HL-60 (cell line): ENCODE results near the gene CLIC1.

Experiments used
- DNase-seq, 2 experiments: peaks; one replicate each; pipeline ENCODE4 v3.0.0-alpha.2; 2010 to 2020; ENCODE audit warnings: low read depth in 1 of 2, low spot score in 1 of 2
- H3K27ac ChIP-seq: fragments of 250-450 bp; sonication (Bioruptor Pico); replicated peaks from 2 replicates; pipeline ENCODE4 v1.5.1; 2020; ENCODE audit warnings: mild to moderate bottlenecking, moderate library complexity
- H3K27me3 ChIP-seq: fragments of 250-450 bp; sonication (Bioruptor Pico); 2 replicates; pipeline ENCODE4 v1.5.1; 2021; ENCODE audit warnings: mild to moderate bottlenecking, moderate library complexity; ENCODE audit not compliant: insufficient read depth, poor library complexity, severe bottlenecking
- H3K4me3 ChIP-seq: replicated peaks from 2 replicates; pipeline ENCODE4 v1.5.1; 2011; ENCODE audit warnings: mild to moderate bottlenecking, control low read depth, low read length; ENCODE audit not compliant: insufficient read depth
- GABPA ChIP-seq: IDR thresholded peaks from 2 replicates; pipeline ENCODE4 v1.6.1; 2012; ENCODE audit warnings: low read depth
- POLR2AphosphoS5 ChIP-seq: IDR thresholded peaks from 2 replicates; pipeline ENCODE4 v1.6.1; 2012; ENCODE audit warnings: low read depth
- REST ChIP-seq: IDR thresholded peaks from 2 replicates; pipeline ENCODE4 v1.6.1; 2012; ENCODE audit warnings: low read depth; ENCODE audit not compliant: insufficient replicate concordance
- SPI1 ChIP-seq: IDR thresholded peaks from 2 replicates; pipeline ENCODE4 v1.6.1; 2012; ENCODE audit warnings: low read depth, mild to moderate bottlenecking, borderline replicate concordance
- TF ChIP-seq, protein P1 (sequence below): IDR thresholded peaks from one replicate; pipeline ENCODE4 v1.5.1; 2011; ENCODE audit warnings: low read length, control low read depth, inconsistent platforms; ENCODE audit not compliant: insufficient read depth

Gene CLIC1

GRCh38 chr6:31723980-31724691 lies 12.2 kb downstream of the CLIC1 start:
- no peak for DNase-seq
- no peak overlapping the region for H3K4me3 ChIP-seq
- no peaks in the 10 kb centered on the region for H3K27me3 ChIP-seq
- TF ChIP-seq, protein P1, sequence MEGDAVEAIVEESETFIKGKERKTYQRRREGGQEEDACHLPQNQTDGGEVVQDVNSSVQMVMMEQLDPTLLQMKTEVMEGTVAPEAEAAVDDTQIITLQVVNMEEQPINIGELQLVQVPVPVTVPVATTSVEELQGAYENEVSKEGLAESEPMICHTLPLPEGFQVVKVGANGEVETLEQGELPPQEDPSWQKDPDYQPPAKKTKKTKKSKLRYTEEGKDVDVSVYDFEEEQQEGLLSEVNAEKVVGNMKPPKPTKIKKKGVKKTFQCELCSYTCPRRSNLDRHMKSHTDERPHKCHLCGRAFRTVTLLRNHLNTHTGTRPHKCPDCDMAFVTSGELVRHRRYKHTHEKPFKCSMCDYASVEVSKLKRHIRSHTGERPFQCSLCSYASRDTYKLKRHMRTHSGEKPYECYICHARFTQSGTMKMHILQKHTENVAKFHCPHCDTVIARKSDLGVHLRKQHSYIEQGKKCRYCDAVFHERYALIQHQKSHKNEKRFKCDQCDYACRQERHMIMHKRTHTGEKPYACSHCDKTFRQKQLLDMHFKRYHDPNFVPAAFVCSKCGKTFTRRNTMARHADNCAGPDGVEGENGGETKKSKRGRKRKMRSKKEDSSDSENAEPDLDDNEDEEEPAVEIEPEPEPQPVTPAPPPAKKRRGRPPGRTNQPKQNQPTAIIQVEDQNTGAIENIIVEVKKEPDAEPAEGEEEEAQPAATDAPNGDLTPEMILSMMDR, result no peak
- TF ChIP-seq REST, result no peak
- TF ChIP-seq SPI1, result no peak
- TF ChIP-seq POLR2AphosphoS5, result no peak
- no peak for TF ChIP-seq GABPA
- no peak overlapping the region for H3K27ac ChIP-seq

DNA sequence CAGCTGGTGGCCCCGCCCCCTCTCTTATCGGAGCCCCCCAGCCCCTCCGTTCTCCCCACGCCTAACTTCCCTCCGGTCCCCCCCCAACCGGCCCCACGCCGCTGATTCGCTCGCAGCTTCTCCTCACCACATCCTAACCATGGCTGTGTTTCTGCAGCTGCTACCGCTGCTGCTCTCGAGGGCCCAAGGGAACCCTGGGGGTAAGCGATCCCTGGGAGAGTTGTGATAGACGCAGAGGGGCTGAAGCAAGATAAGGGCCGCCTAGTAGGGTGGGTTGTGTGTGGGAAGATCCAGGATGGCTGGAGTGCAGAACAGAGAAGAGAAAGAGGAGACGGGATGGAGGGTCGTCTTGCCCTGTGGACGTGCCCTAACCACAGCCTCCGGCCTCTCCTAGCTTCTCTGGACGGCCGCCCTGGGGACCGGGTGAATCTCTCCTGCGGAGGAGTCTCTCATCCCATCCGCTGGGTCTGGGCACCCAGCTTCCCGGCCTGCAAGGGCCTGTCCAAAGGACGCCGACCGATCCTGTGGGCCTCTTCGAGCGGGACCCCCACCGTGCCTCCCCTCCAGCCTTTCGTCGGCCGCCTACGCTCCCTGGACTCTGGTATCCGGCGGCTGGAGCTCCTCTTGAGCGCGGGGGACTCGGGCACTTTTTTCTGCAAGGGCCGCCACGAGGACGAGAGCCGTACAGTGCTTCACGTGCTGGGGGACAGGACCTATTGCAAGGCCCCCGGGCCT lies 12.9 kb downstream of the CLIC1 start, which contains the start of gene MPIG6B:
TSS of gene MPIG6B (plus strand) at position 129 of the 735 bp plus-strand sequence. CDS start at position 140, 11 bp downstream.
- no peak for DNase-seq
- Histone ChIP-seq H3K27ac (no peak within 1 kb of the TSS), H3K4me3 (no peak within 1 kb of the TSS), H3K27me3 (no peaks in the 10 kb centered on the region)
- TF ChIP-seq, protein P1, result no peak
- TF ChIP-seq GABPA (no peak), POLR2AphosphoS5 (no peak), SPI1 (no peak), REST (no peak)

DNA sequence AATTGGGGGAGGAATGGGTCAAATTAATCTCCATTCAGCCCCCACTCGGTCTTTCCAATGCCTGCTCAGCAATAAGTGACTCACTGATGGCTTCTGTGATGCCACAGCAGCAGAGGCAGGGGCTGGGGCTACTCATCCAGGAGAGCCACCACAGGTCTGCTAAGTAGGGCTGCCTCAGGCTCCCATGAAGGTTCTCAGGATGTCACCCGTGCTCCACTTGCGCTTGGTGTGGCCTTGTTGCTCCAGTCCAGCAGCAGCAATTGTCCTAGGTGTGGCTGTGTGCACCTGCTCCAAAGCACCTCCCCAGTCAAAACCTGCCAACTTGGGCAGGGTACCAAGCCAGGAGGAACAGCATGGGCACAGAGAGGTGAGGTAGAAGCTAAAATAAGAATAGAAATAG lies 14.2 kb downstream of the CLIC1 start:
- no peak overlapping the region for H3K27ac ChIP-seq
- TF ChIP-seq REST (no peak), POLR2AphosphoS5 (no peak), SPI1 (no peak), GABPA (no peak)
- TF ChIP-seq, protein P1, result no peak
- DNase-seq, result no peak
- no peak overlapping the region for H3K4me3 ChIP-seq
- no peaks in the 10 kb centered on the region for H3K27me3 ChIP-seq
